RPMI8226 (cell line): ENCODE data around the gene REEP6.

Experiments used
- DNase-seq: peaks from one replicate; pipeline ENCODE4 v3.0.0-alpha.2; 2015

Gene REEP6

DNA sequence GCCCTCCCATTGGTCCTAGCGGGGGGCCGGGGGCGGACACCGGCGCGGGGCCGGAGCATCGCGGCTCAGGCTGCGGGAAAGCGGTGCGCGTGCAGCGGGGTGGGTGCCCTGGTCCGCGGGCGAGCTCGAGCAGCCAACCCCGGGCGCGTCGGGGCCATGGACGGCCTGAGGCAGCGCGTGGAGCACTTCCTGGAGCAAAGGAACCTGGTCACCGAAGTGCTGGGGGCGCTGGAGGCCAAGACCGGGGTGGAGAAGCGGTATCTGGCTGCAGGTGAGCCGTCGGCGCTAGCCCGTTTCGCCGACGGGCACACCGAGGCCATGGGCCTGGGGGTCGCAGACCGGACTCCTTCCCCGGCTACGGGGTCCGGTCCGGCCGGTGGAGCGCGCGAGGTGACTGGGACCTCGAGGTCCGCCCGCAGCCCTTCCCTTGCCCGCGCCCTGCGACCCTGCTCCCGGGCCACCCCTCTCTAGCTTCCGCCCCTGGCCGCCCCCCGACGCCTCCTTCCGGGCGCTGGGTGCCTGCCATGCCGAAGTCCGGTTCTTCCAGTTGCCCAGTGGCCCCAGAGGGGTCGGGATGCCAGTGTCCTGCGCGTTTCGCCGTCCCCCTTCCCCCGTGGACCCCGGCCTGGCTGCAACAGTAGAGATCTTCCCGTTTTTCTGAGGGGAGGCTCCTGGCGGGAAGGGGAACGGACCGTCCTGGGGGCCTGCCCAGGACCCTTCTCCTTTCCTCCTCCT, at the start of gene REEP6:
Gene REEP6, plus strand, starts transcription at position 68 of the 735 bp plus-strand sequence. Its CDS starts 89 bp downstream, at position 157.
- DNase-seq = no peak

GRCh38 chr19:1441677-1442438, 49.1 kb upstream of the REEP6 start:
- DNase-seq = no peak

GRCh38 chr19:1445185-1445931, 45.6 kb upstream of the REEP6 start:
- peak; percentile 79 for DNase-seq

- DNase-seq = peak; percentile 59
Observed at GRCh38 chr19:1445932-1446712, 44.9 kb upstream of the REEP6 start.

- DNase-seq = peak; percentile 41
Observed at GRCh38 chr19:1446713-1447481, 44.1 kb upstream of the REEP6 start.

GRCh38 chr19:1447504-1447903, 43.5 kb upstream of the REEP6 start:
- no peak for DNase-seq

DNA sequence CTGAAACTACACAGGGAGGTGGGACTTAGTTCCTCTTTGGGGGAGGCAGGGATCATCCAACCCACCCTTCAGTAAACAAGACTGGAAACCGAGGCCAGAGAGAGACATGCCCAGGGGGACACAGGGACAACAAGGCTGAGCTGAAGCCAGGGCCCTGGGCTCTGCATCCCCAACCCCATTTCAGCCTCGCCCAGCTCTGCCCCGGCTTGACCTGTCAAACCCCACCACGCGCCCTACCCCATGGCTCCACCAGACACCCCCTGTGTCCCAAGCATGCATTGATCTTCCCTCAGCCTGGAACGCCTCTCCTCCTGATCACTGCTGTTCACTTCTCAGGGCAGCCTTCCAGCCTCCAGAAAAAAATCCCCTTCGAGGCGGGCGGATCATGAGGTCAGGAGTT, 43.0 kb upstream of the REEP6 start:
- DNase-seq = no peak

- DNase-seq = no peak
Observed at GRCh38 chr19:1449467-1450442, 41.2 kb upstream of the REEP6 start, which contains the start of gene APC2. Gene APC2, plus strand, starts transcription at chr19:1450121. Its CDS starts 2,881 bp downstream, at chr19:1453002.

DNA sequence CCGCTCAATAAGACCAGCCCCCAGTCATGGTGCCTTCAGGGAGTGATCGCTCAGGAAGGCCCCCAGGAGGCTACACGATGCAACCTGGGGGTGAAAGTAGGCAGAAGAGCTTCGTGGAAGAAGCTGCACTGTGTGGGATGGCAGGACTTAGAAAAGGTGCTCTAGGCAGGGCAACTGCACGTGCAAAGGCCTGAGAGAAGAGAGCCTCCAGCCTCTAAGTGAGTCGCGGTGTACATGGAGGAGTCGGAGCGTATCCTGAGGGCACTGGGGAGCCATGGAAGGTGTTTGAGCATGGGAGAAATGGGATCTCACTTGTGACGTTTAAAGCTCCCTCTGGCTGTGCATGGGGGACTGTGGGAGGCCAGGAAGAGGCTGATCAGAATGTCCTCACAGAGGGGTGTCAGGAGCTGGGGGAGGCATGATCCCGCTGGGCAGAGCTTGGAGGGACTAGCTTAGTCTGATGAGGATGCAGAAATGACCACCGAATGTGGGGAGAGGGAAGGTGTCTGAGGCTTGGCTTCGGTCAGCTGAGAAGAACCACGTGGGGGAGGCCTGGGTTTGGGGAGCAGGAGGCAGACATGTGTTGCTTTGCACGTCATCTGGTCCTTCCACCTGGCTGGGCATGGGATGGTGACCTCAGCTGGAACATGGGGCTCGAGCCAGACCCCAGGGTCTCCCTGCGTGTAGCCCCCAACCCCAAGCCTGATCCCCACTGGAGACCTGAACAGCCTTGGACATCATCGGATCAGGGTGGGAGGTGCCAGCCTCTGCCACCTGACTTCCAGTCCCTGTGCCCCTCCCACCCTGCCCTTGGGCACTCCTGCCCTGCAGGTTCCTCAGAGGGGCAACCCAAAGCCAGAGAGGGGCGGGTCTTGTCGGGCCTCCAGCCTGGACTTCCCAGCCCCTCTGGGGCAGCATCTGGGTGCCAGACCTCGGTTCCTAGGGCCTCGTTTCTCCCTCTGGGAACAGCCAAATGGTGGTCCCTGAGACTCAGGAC, 39.9 kb upstream of the REEP6 start:
- DNase-seq = no peak

GRCh38 chr19:1451916-1452801, 38.8 kb upstream of the REEP6 start:
- no peak for DNase-seq

DNA sequence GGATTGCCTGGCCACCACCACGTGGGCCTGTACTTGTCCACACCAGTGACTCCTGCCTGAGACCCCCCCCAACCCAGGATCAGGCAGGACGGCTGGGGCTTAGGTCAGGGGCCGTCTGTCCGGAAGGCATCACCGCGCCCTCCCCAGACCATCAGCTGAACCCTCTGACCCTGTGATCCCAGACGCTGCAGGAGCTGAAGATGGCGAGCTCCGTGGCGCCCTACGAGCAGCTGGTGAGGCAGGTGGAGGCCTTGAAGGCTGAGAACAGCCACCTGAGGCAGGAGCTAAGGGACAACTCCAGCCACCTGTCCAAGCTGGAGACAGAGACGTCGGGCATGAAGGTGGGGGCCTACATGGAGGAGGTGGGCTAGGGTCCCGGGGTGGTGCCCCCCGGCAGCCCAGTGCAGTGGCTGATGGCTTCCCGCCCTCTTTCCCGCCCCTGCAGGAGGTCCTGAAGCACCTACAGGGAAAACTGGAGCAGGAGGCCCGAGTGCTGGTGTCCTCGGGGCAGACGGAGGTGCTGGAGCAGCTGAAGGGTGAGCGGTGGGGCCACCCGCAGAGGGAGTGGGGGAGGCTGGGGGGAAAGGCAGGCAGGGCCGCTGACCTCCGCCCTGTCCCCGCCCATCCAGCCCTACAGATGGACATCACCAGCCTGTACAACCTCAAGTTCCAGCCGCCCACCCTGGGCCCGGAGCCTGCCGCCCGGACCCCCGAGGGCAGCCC, 38.0 kb upstream of the REEP6 start:
- DNase-seq = peak; percentile 30

GRCh38 chr19:1453525-1454364, 37.2 kb upstream of the REEP6 start:
- DNase-seq = peak; percentile 87

DNA sequence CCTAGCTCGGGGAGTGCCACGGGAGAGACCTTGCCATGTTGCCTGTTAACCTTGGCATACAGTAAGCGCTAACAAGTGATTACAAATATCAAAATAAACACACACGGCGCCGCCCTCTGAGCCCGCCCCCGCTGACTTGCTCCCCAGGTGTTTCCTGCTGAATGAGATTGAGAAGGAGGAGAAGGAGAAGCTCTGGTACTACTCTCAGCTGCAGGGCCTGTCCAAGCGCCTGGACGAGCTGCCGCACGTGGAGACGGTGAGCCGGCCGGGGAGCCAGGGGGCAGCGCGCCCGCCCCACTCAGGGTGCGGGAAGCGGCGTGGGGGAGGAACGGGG, 36.0 kb upstream of the REEP6 start:
- peak; percentile 86 for DNase-seq

DNA sequence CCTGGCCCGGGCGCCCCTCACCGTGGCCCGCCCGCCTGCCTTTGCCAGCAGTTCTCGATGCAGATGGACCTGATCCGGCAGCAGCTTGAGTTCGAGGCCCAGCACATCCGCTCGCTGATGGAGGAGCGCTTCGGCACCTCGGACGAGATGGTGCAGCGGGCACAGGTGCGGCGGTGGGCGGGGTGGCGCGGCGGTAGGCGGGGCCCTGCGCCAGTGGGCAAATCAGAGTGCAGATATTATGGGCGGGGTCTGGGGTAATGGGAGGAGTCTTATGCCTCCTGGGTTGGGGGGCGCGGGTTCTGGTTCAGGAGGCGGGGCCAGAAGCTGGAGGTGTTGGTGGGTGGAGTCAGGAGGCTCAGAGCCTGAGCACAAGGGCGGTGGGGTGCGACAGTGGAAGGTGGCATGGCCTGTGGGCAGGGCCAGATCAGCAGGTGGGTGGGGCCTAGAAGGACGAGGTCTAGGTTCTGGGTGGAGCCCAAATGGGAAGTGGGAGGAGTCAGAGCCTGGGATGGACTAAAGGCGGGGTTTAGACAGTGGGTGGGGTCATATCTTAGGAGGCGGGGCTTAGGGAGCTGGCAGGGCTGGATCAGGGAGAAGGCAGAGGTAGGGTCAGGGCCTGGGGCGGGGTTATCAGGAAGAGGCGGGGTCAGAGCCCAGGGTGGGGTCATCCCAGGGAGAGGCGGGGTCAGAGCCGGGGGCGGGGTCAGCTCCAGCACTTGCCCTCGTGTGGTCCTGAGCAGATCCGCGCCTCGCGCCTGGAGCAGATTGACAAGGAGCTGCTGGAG, 35.5 kb upstream of the REEP6 start:
- DNase-seq = peak; percentile 99

DNA sequence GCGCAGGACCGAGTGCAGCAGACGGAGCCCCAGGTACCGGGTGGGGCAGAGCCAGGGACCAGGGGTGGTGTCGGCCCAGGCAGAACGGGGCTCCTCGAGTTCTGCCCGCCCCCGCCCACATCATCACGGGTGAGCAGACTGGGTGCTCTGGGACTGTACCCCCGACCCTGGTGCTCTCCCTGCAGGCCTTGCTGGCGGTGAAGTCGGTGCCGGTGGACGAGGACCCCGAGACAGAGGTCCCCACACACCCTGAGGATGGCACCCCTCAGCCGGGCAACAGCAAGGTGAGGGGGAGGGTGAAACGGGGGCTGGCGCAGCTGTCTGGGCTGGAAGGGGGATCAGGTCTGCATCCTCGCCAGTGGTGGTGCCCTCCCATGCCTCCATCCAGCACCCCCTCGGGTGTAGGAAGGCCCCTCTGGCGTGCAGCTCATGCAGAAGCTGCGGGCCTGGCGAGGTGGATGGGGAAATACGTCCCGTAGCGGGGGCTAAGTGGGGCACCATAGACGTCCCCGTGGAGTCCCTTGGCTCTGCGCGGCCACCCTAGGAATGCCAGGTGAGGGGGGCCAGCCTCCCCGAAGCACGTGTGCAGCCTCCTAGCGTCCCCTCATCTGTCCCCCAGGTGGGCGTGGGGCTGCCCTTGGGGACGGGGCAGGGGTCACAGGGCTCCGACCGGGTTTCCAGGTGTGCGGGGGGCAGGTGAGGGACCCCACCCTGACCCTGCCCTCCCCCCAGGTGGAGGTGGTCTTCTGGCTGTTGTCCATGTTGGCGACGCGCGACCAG, 34.7 kb upstream of the REEP6 start:
- no peak for DNase-seq
